Memory B cell (primary cell): ENCODE results near the gene CA4.
"Not testable (repeated sequence)": the region's sequence is repeated elsewhere in the genome, so short reads cannot be mapped to it uniquely, and the experiment has no call there.

Experiments used
- ATAC-seq: fragments of 150-1000 bp; cut with Tn5 transposase; 2 replicates; pipeline ENCODE4 v1.10.0; 2021; ENCODE audit warnings: low read depth, mild to moderate bottlenecking, moderate library complexity
- DNase-seq, 2 donors: peaks; one replicate each; pipeline ENCODE4 v3.0.0; 2022; ENCODE audit warnings: low spot score in 2 of 2
- H3K27ac Mint-ChIP-seq: one replicate; pipeline ENCODE4 v1.8.0; 2022; ENCODE audit warnings: mild to moderate bottlenecking, moderate library complexity, mixed read lengths
- H3K27me3 Mint-ChIP-seq: one replicate; pipeline ENCODE4 v1.8.0; 2022; ENCODE audit warnings: mixed read lengths
- H3K36me3 Mint-ChIP-seq: one replicate; pipeline ENCODE4 v1.8.0; 2022; ENCODE audit warnings: mild to moderate bottlenecking, mixed read lengths
- H3K4me1 Mint-ChIP-seq: one replicate; pipeline ENCODE4 v1.8.0; 2022; ENCODE audit warnings: mixed read lengths
- H3K4me3 Mint-ChIP-seq: one replicate; pipeline ENCODE4 v1.8.0; 2022; ENCODE audit warnings: mild to moderate bottlenecking, moderate library complexity, mixed read lengths
- H3K9me3 Mint-ChIP-seq: one replicate; pipeline ENCODE4 v1.8.0; 2022; ENCODE audit warnings: mixed read lengths

Gene CA4

GRCh38 chr17:60193032-60193431 is 43.3 kb downstream of the CA4 start:
- not testable (repeated sequence) for H3K4me1 Mint-ChIP-seq, H3K9me3 Mint-ChIP-seq, H3K27ac Mint-ChIP-seq, ATAC-seq, H3K4me3 Mint-ChIP-seq, H3K27me3 Mint-ChIP-seq, DNase-seq
- peaks cover 39% of the 10 kb centered on the region for H3K36me3 Mint-ChIP-seq

- no peak overlapping the region for H3K27ac Mint-ChIP-seq
- peaks cover 39% of the 10 kb centered on the region for H3K36me3 Mint-ChIP-seq
- H3K9me3 Mint-ChIP-seq: no peaks in the 10 kb centered on the region
- DNase-seq (no peak), ATAC-seq (no peak)
- H3K4me1 Mint-ChIP-seq: no peaks in the 10 kb centered on the region
- no peaks in the 10 kb centered on the region for H3K27me3 Mint-ChIP-seq
- H3K4me3 Mint-ChIP-seq: no peak overlapping the region
Measured at GRCh38 chr17:60193482-60193881, 43.7 kb downstream of the CA4 start.

GRCh38 chr17:60194141-60194540 is 44.4 kb downstream of the CA4 start:
- DNase-seq: not testable (repeated sequence)

GRCh38 chr17:60198630-60199029 is 48.9 kb downstream of the CA4 start:
- H3K4me3 Mint-ChIP-seq, H3K9me3 Mint-ChIP-seq, DNase-seq, H3K4me1 Mint-ChIP-seq, H3K27ac Mint-ChIP-seq, H3K27me3 Mint-ChIP-seq, ATAC-seq: not testable (repeated sequence)
- H3K36me3 Mint-ChIP-seq: peaks cover 26% of the 10 kb centered on the region

More at GRCh38 chr17:60194141-60194540, 44.4 kb downstream of the CA4 start:
- not testable (repeated sequence) for ATAC-seq, H3K9me3 Mint-ChIP-seq, H3K4me1 Mint-ChIP-seq, H3K4me3 Mint-ChIP-seq, H3K27me3 Mint-ChIP-seq
- Mint-ChIP-seq H3K27ac (peak overlapping the region; percentile 8), H3K36me3 (peaks cover 38% of the 10 kb centered on the region)

- not testable (repeated sequence) for H3K9me3 Mint-ChIP-seq, DNase-seq, ATAC-seq, H3K27ac Mint-ChIP-seq, H3K27me3 Mint-ChIP-seq, H3K36me3 Mint-ChIP-seq, H3K4me3 Mint-ChIP-seq, H3K4me1 Mint-ChIP-seq
Measured at GRCh38 chr17:60205782-60206181, 56.0 kb downstream of the CA4 start.

- H3K9me3 Mint-ChIP-seq, H3K27ac Mint-ChIP-seq, H3K4me3 Mint-ChIP-seq, ATAC-seq, DNase-seq, H3K4me1 Mint-ChIP-seq, H3K27me3 Mint-ChIP-seq, H3K36me3 Mint-ChIP-seq: not testable (repeated sequence)
Measured at GRCh38 chr17:60208302-60208701, 58.5 kb downstream of the CA4 start.
